Neuronal stem cell (in vitro differentiated cells): Measurements from ENCODE around the gene ATN1.

Source experiments
- DNase-seq: peaks from one replicate; pipeline ENCODE4 v3.0.0-alpha.2; 2013; ENCODE audit warnings: low spot score
- H2AFZ ChIP-seq: one replicate; pipeline ENCODE4 v1.6.1; 2013; ENCODE audit warnings: mild to moderate bottlenecking, low read length, inconsistent platforms
- H2AK5ac ChIP-seq: 2 replicates; pipeline ENCODE4 v1.6.1; 2013; ENCODE audit warnings: low read depth, mild to moderate bottlenecking, inconsistent platforms, low read length, moderate library complexity, mixed read lengths
- H2BK120ac ChIP-seq: 2 replicates; pipeline ENCODE4 v1.6.1; 2013; ENCODE audit warnings: low read depth, mild to moderate bottlenecking, inconsistent platforms, low read length, moderate library complexity, mixed read lengths
- H2BK12ac ChIP-seq: one replicate; pipeline ENCODE4 v1.6.1; 2013; ENCODE audit warnings: low read length, inconsistent platforms
- H2BK15ac ChIP-seq: 2 replicates; pipeline ENCODE4 v1.6.1; 2013; ENCODE audit warnings: mild to moderate bottlenecking, low read length, inconsistent platforms, mixed read lengths
- H2BK5ac ChIP-seq: one replicate; pipeline ENCODE4 v1.6.1; 2013; ENCODE audit warnings: inconsistent platforms, mild to moderate bottlenecking, low read length, moderate library complexity
- H3K14ac ChIP-seq: one replicate; pipeline ENCODE4 v1.6.1; 2013; ENCODE audit warnings: low read length, inconsistent platforms
- H3K18ac ChIP-seq: 2 replicates; pipeline ENCODE4 v1.6.1; 2013; ENCODE audit warnings: low read length, inconsistent platforms
- H3K23ac ChIP-seq: 2 replicates; pipeline ENCODE4 v1.6.1; 2013; ENCODE audit warnings: low read depth, mild to moderate bottlenecking, mixed read lengths, low read length, inconsistent platforms; ENCODE audit not compliant: poor library complexity
- H3K27ac ChIP-seq: replicated peaks from 3 replicates; pipeline ENCODE4 v1.5.1; 2013; ENCODE audit warnings: low read length, inconsistent platforms
- H3K27me3 ChIP-seq, 3 experiments: 2 replicates each; pipeline ENCODE4 v1.6.1; 2013; ENCODE audit warnings: low read length in 3 of 3, mild to moderate bottlenecking in 2 of 3, inconsistent platforms in 1 of 3, low read depth in 1 of 3, mixed read lengths in 1 of 3, moderate library complexity in 1 of 3; ENCODE audit not compliant: control insufficient read depth in 3 of 3, insufficient read depth in 3 of 3
- H3K36me3 ChIP-seq, 2 donors: replicated peaks in 1 of 2; 2 replicates each; pipeline ENCODE4 v1.6.1; 2013; ENCODE audit warnings: low read length in 2 of 2; ENCODE audit not compliant: control insufficient read depth in 2 of 2, insufficient read depth in 2 of 2
- H3K4ac ChIP-seq: 2 replicates; pipeline ENCODE4 v1.6.1; 2013; ENCODE audit warnings: inconsistent platforms, mild to moderate bottlenecking, low read length, moderate library complexity
- H3K4me1 ChIP-seq, 2 donors: 1 replicate in 1 of 2; 2 replicates in 1 of 2; pipeline ENCODE4 v1.6.1; 2013; ENCODE audit warnings: low read length in 2 of 2, low read depth in 1 of 2; ENCODE audit not compliant: control insufficient read depth in 2 of 2, insufficient read depth in 1 of 2
- H3K4me2 ChIP-seq: one replicate; pipeline ENCODE4 v1.6.1; 2013; ENCODE audit warnings: mild to moderate bottlenecking, low read length, inconsistent platforms; ENCODE audit not compliant: insufficient read depth, poor library complexity, severe bottlenecking
- H3K4me3 ChIP-seq, 2 donors: 2 replicates each; pipeline ENCODE4 v1.5.1; 2013; ENCODE audit warnings: low read length in 2 of 2, mild to moderate bottlenecking in 2 of 2, inconsistent platforms in 1 of 2, moderate library complexity in 1 of 2
- H3K79me1 ChIP-seq: one replicate; pipeline ENCODE4 v1.6.1; 2013; ENCODE audit warnings: low read depth, mild to moderate bottlenecking, inconsistent platforms, low read length, moderate library complexity
- H3K9ac ChIP-seq: one replicate; pipeline ENCODE4 v1.6.1; 2013; ENCODE audit warnings: mild to moderate bottlenecking, low read depth, low read length, inconsistent platforms; ENCODE audit not compliant: poor library complexity
- H3K9me3 ChIP-seq, 2 donors: replicated peaks in 1 of 2; 2 replicates each; pipeline versions ENCODE3 to v1.6.1; 2013; ENCODE audit warnings: low read length in 2 of 2, mild to moderate bottlenecking in 2 of 2, inconsistent platforms in 1 of 2, low read depth in 1 of 2, mixed read lengths in 1 of 2, moderate library complexity in 1 of 2; ENCODE audit not compliant: control insufficient read depth in 2 of 2, insufficient read depth in 1 of 2
- H4K8ac ChIP-seq: one replicate; pipeline ENCODE4 v1.6.1; 2013; ENCODE audit warnings: low read depth, mild to moderate bottlenecking, inconsistent platforms, low read length, moderate library complexity
- H4K91ac ChIP-seq: one replicate; pipeline ENCODE4 v1.6.1; 2013; ENCODE audit warnings: low read length, low read depth, mild to moderate bottlenecking, inconsistent platforms; ENCODE audit not compliant: poor library complexity
- WGBS, 2 donors: extraction: QIAGEN DNeasy Blood & Tissue Kit; methylation state at CpG; one replicate each; pipeline ENCODE4 v1.1.7; 2013; ENCODE audit warnings: missing lambda C conversion rate in 2 of 2, mixed read lengths in 1 of 2; ENCODE audit not compliant: insufficient read length in 2 of 2, insufficient replicate concordance in 1 of 2; ENCODE audit errors: extremely low coverage in 2 of 2; 5-methylcytosine and 5-hydroxymethylcytosine counted together

Gene ATN1

DNA sequence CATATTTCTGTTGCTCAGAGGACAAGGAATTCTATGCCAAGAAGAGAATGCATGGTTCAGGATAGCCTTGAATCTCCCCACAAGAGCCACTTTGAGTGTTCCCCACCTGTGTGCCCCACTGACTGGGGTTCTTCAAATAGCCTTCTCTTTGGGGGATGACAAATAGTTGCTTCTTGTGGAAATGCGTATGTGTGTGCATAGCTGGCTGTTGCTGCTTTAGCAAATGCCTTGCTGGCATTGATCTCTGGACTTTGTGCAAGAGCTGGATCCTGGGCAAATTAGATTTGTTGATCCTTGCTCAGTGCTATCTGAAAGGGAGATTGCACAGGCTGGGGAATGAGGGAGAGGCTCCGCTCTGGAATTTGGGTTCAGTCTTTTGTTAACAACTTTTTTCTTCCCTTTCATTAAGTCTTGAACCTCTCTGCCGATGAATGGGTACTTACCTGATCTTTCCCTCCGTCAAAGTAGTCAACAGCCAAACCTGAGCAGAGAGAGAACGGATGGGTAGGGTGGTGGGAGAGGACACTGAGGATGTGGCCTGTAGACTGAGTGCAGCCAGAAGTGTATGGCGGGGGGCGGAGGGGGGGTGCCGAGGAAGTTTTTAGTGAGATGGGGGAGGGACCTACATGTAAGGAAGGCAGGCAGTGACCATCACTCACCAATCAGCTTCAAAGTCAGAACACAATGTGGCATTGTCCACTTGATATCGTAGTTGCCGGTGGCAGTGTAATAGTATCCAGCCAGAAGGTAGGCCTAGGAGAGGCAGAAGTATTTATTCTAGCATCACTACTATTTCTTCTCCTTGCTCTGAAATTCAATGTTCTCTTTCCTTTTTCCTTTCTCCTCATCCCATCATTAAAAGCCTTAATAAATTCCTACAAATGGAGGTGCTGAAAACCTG, 53.6 kb downstream of the ATN1 start:
- H2BK5ac ChIP-seq = no peak overlapping the region
- H2BK12ac ChIP-seq = no peak overlapping the region
- H2BK120ac ChIP-seq = no peak overlapping the region
- no peak overlapping the region for H3K27ac ChIP-seq
- H3K9ac ChIP-seq = no peak overlapping the region
- no peak overlapping the region for H3K4me3 ChIP-seq
- no peak overlapping the region for H4K8ac ChIP-seq
- H3K4me2 ChIP-seq = no peak overlapping the region
- H3K23ac ChIP-seq = no peak overlapping the region
- H3K27me3 ChIP-seq = no peaks in the 10 kb centered on the region
- no peaks in the 10 kb centered on the region for H3K9me3 ChIP-seq
- no CpG with 5 or more reads among the region's 10 CpGs for WGBS, 2 donors
- no peak overlapping the region for H3K18ac ChIP-seq
- H2AK5ac ChIP-seq = no peak overlapping the region
- H3K4me1 ChIP-seq = no peaks in the 10 kb centered on the region
- H3K36me3 ChIP-seq = peaks cover 38 to 89% of the 10 kb centered on the region in 2 donors
- no peak overlapping the region for H2BK15ac ChIP-seq
- no peak overlapping the region for H4K91ac ChIP-seq
- no peaks in the 10 kb centered on the region for H3K79me1 ChIP-seq
- no peak for DNase-seq
- H3K4ac ChIP-seq = no peak overlapping the region
- H2AFZ ChIP-seq = no peak overlapping the region
- H3K14ac ChIP-seq = no peak overlapping the region

DNA sequence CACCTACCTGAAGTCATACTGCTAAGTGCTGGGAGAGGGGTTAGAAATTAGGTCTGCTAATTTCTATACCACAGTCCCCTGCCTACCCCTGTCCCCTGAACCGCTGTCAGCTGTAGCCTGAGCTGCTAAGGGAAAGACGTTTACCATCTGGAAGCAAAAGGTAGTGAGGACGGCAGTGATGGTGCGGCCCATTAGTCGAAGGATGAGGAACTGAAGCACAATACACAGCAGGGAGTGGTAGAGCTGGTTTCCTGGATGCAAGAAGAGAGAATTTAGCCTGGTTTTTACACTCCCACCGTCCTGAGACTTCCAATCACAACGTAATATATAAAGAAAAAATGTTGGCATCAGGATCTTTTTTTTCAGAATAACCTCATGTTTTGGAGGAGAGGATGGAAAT, 54.8 kb downstream of the ATN1 start:
- Histone ChIP-seq H2AFZ (no peak overlapping the region), H2AK5ac (no peak overlapping the region), H3K27ac (no peak overlapping the region), H3K9me3 (no peaks in the 10 kb centered on the region), H2BK15ac (no peak overlapping the region), H3K4me1 (no peaks in the 10 kb centered on the region), H2BK12ac (no peak overlapping the region), H3K9ac (no peak overlapping the region), H3K14ac (no peak overlapping the region), H3K4ac (no peak overlapping the region), H4K8ac (no peak overlapping the region), H3K18ac (no peak overlapping the region), H3K36me3 (peaks cover 29 to 83% of the 10 kb centered on the region in 2 donors), H3K27me3 (no peaks in the 10 kb centered on the region), H2BK120ac (no peak overlapping the region), H3K23ac (no peak overlapping the region), H2BK5ac (no peak overlapping the region), H3K79me1 (no peaks in the 10 kb centered on the region), H3K4me2 (no peak overlapping the region), H3K4me3 (no peak overlapping the region), H4K91ac (no peak overlapping the region)
- DNase-seq = no peak
- WGBS, 2 donors = no CpG with 5 or more reads among the region's 7 CpGs

DNA sequence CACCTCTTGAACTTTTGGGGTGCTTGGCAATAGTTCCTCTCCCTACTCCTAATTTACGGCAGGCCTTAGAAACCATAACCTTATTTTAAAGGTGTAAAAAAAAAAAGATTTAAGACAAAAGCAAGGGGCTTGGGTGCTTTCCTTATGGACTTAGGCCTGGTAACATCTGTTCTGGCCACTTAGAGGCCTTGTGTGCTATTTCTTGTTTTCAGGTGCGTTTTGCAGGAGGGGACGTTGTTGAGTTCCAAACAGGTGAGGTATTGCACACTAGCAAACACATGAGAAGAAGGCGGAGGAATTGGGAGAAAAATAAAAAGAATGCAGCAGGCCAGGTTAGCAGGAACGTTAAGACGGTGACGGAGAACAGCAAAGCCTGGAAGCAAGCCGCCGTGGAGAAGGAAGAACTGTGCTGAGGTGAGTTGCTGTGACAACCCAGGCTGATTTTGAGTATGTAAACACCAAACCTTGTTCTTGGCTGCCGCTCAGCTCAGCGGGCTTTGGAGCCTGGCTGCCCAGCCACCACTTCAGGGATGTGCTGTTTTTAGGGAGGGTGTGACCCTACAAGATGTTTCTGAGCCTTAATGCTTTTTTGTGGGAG, 60.3 kb downstream of the ATN1 start:
- Histone ChIP-seq H3K36me3 (peaks cover 5 to 69% of the 10 kb centered on the region in 2 donors), H3K27me3 (no peaks in the 10 kb centered on the region), H3K4ac (no peak overlapping the region), H2BK12ac (no peak overlapping the region), H3K79me1 (no peaks in the 10 kb centered on the region), H2BK120ac (no peak overlapping the region), H2BK15ac (no peak overlapping the region), H3K18ac (no peak overlapping the region), H3K9me3 (no peaks in the 10 kb centered on the region), H3K9ac (no peak overlapping the region), H4K8ac (no peak overlapping the region), H3K4me1 (no peaks in the 10 kb centered on the region), H3K4me3 (no peak overlapping the region), H3K23ac (no peak overlapping the region), H2BK5ac (no peak overlapping the region), H4K91ac (no peak overlapping the region), H3K27ac (no peak overlapping the region), H3K4me2 (no peak overlapping the region), H2AK5ac (no peak overlapping the region), H3K14ac (no peak overlapping the region), H2AFZ (no peak overlapping the region)
- no CpG with 5 or more reads among the region's 11 CpGs for WGBS, 2 donors
- no peak for DNase-seq
